SK-N-SH (cell line): ENCODE results near the gene C11orf54. TPM values are rescaled to one million over a fixed set of nuclear protein-coding genes. Genes with fewer than 3 reads are reported as not detected.
A peak's percentile ranks its signal among the peaks of the same experiment; 100 is the strongest.

Experiments
- CTCF ChIA-PET: fragments of 300-600, 350-600 bp; formaldehyde crosslinking; extraction: SDS; loops from one replicate; lab custom pipeline; 2021; lab: Yijun Ruan, JAX
- POLR2A ChIA-PET: fragments of 350-600 bp; sonication (Branson Sonifier 250); formaldehyde crosslinking; extraction: SDS; loops from one replicate; lab custom pipeline; 2020; ENCODE audit warnings: antibody characterized with exemption, inconsistent platforms; lab: Yijun Ruan, JAX
- DNase-seq: peaks from one replicate; pipeline ENCODE4 v3.0.0; 2012
- H2AFZ ChIP-seq: fragments of 200-600 bp; sonication (generic); 2 replicates; pipeline ENCODE4 v1.8.1; 2016; ENCODE audit warnings: antibody characterized with exemption, mild to moderate bottlenecking, low read depth
- H3F3A ChIP-seq: fragments of 200-600 bp; sonication (generic); replicated peaks from 2 replicates; pipeline ENCODE3; 2016; ENCODE audit warnings: antibody characterized with exemption, mild to moderate bottlenecking; ENCODE audit not compliant: insufficient read depth
- H3K27ac ChIP-seq, 2 experiments: fragments of 200-500 bp in 1 of 2; fragments of 200-600 bp in 1 of 2; sonication (Bioruptor generic) in 1 of 2; sonication (generic), shearing (Covaris generic) in 1 of 2; 2 replicates each; pipeline versions ENCODE4 v1.5.1 to v1.6.1; 2014 to 2016; ENCODE audit warnings: low read depth in 2 of 2, inconsistent platforms in 1 of 2, low read length in 1 of 2, mild to moderate bottlenecking in 1 of 2, mixed read lengths in 1 of 2
- H3K27me3 ChIP-seq: fragments of 200-600 bp; sonication (generic), shearing (Covaris generic); 2 replicates; pipeline ENCODE4 v1.6.1; 2016; ENCODE audit warnings: mixed run types; ENCODE audit not compliant: insufficient read depth
- H3K36me3 ChIP-seq, 2 experiments: fragments of 200-500 bp in 1 of 2; fragments of 200-600 bp in 1 of 2; sonication (Bioruptor generic) in 1 of 2; sonication (generic) in 1 of 2; replicated peaks in 1 of 2; 2 replicates each; pipeline versions ENCODE3 to v1.5.1; 2014 to 2016; ENCODE audit warnings: low read length in 1 of 2, mild to moderate bottlenecking in 1 of 2; ENCODE audit not compliant: insufficient read depth in 2 of 2, control insufficient read depth in 1 of 2
- H3K4me1 ChIP-seq, 2 experiments: fragments of 200-500 bp in 1 of 2; fragments of 200-600 bp in 1 of 2; sonication (Bioruptor generic) in 1 of 2; sonication (generic), shearing (Covaris generic) in 1 of 2; 2 replicates each; pipeline versions ENCODE4 v1.5.1 to v1.6.1; 2014 to 2016; ENCODE audit warnings: low read depth in 1 of 2, low read length in 1 of 2, mixed run types in 1 of 2; ENCODE audit not compliant: insufficient read depth in 2 of 2, control insufficient read depth in 1 of 2
- H3K4me2 ChIP-seq: fragments of 200-600 bp; sonication (generic), shearing (Covaris generic); 2 replicates; pipeline ENCODE4 v1.6.1; 2017; ENCODE audit warnings: mixed run types
- H3K4me3 ChIP-seq, 2 experiments: fragments of 200-500 bp in 1 of 2; fragments of 200-600 bp in 1 of 2; sonication (Bioruptor generic) in 1 of 2; sonication (generic), shearing (Covaris generic) in 1 of 2; 2 replicates each; pipeline versions ENCODE4 v1.5.1 to v1.8.1; 2014 to 2016; ENCODE audit warnings: low read depth in 2 of 2, inconsistent platforms in 1 of 2, low read length in 1 of 2, mild to moderate bottlenecking in 1 of 2, mixed read lengths in 1 of 2, moderate library complexity in 1 of 2
- H3K79me2 ChIP-seq: fragments of 200-600 bp; sonication (generic); 2 replicates; pipeline ENCODE4 v1.8.1; 2017; ENCODE audit warnings: mild to moderate bottlenecking; ENCODE audit not compliant: insufficient read depth
- H3K9ac ChIP-seq: fragments of 200-600 bp; sonication (generic); 2 replicates; pipeline ENCODE4 v1.6.1; 2017; ENCODE audit warnings: mixed run types
- H3K9me2 ChIP-seq: fragments of 200-600 bp; sonication (generic); 2 replicates; pipeline ENCODE4 v1.6.1; 2017; ENCODE audit warnings: mixed run types
- H3K9me3 ChIP-seq: fragments of 200-600 bp; sonication (generic); 2 replicates; pipeline ENCODE4 v1.6.1; 2017; ENCODE audit warnings: mixed run types, mild to moderate bottlenecking, moderate library complexity
- H4K20me1 ChIP-seq: fragments of 200-600 bp; sonication (generic); 2 replicates; pipeline ENCODE4 v1.6.1; 2017; ENCODE audit warnings: mild to moderate bottlenecking, mixed run types; ENCODE audit not compliant: insufficient read depth
- CHD2 ChIP-seq: fragments of 150-350 bp; IDR thresholded peaks from 2 replicates; pipeline ENCODE4 v1.6.1; 2018; ENCODE audit warnings: low read length; ENCODE audit not compliant: partially characterized antibody
- ELF1 ChIP-seq: IDR thresholded peaks from 2 replicates; pipeline ENCODE4 v1.4.0; 2012
- FOSL2 ChIP-seq: IDR thresholded peaks from 2 replicates; pipeline ENCODE4 v1.4.0; 2012; ENCODE audit warnings: low read depth, mild to moderate bottlenecking, moderate library complexity, borderline replicate concordance
- GABPA ChIP-seq: IDR thresholded peaks from 2 replicates; pipeline ENCODE4 v1.4.0; 2012; ENCODE audit warnings: low read depth, mild to moderate bottlenecking
- JUND ChIP-seq: IDR thresholded peaks from 2 replicates; pipeline ENCODE4 v1.4.0; 2012
- MAX ChIP-seq: IDR thresholded peaks from 2 replicates; pipeline ENCODE4 v1.4.0; 2012; ENCODE audit warnings: low read depth
- MEF2A ChIP-seq: IDR thresholded peaks from 2 replicates; pipeline ENCODE4 v1.4.0; 2012; ENCODE audit warnings: low read depth, borderline replicate concordance
- MXI1 ChIP-seq: IDR thresholded peaks from 2 replicates; pipeline ENCODE4 v1.6.1; 2012; ENCODE audit warnings: mild to moderate bottlenecking, low read depth, low read length, improper control_type of control experiment
- PBX3 ChIP-seq: IDR thresholded peaks from 2 replicates; pipeline ENCODE4; 2012
- POLR2AphosphoS5 ChIP-seq: IDR thresholded peaks from 2 replicates; pipeline ENCODE4 v1.6.1; 2012; ENCODE audit warnings: low read depth, low read length
- RCOR1 ChIP-seq: fragments of 150-350 bp; IDR thresholded peaks from 2 replicates; pipeline ENCODE4 v1.6.1; 2017; ENCODE audit warnings: antibody characterized with exemption, low read length
- RFX5 ChIP-seq: IDR thresholded peaks from 2 replicates; pipeline ENCODE4 v1.6.1; 2012; ENCODE audit warnings: mild to moderate bottlenecking, improper control_type of control experiment, low read length
- SIN3A ChIP-seq: IDR thresholded peaks from 2 replicates; pipeline ENCODE4 v1.6.1; 2012; ENCODE audit warnings: low read depth, mild to moderate bottlenecking, low read length, moderate library complexity, borderline replicate concordance
- TCF12 ChIP-seq: IDR thresholded peaks from 2 replicates; pipeline ENCODE4 v1.4.0; 2012
- YY1 ChIP-seq: IDR thresholded peaks from 2 replicates; pipeline ENCODE4 v1.4.0; 2012; ENCODE audit warnings: low read depth, mild to moderate bottlenecking
- ZBTB33 ChIP-seq: IDR thresholded peaks from 2 replicates; pipeline ENCODE4 v1.4.0; 2012; ENCODE audit warnings: low read depth, borderline replicate concordance
- WGBS: methylation state at CpG from one replicate; pipeline ENCODE4 v1.1.6; 2017; ENCODE audit warnings: low lambda C conversion rate; 5-methylcytosine and 5-hydroxymethylcytosine counted together
- polyA plus RNA-seq, 3 experiments: library from polyadenylated mRNA; depleted of rRNA; stranded (reverse); fragments of >200 nt; gene quantifications; 2 replicates each; pipeline ENCODE4 v1.2.3, GENCODE V29; 2012
- TF ChIP-seq, protein P1 (sequence below): fragments of 150-350 bp; IDR thresholded peaks from 2 replicates; pipeline ENCODE4 v1.6.1; 2016; ENCODE audit warnings: mild to moderate bottlenecking, low read depth, low read length

The C11orf54 gene
- polyA plus RNA-seq, 1 of the 3 experiments (the other 2 are of a cell fraction) = 7.7 TPM

- DNase-seq = peak; percentile 10
- CTCF ChIA-PET = interaction anchor here (1.1 to 1.4 kb wide), 5 partner anchors 11 to 44 kb away, joined by 4 to 5 read pairs (median 5); partner anchors contain the start of genes C11orf54 and TAF1D
- POLR2A ChIA-PET = interaction anchor here (0.6 to 2.5 kb wide), 13 partner anchors 8 to 345 kb away, joined by 3 to 72 read pairs (median 4); partner anchors contain the start of genes C11orf54, CEP295, PANX1 and TAF1D
- Histone ChIP-seq H3K36me3 (peaks cover 6 to 13% of the 10 kb centered on the region in 2 experiments), H3K79me2 (peaks cover 53% of the 10 kb centered on the region), H3K9me3 (no peaks in the 10 kb centered on the region), H3K4me1 (peaks cover 2 to 18% of the 10 kb centered on the region in 2 experiments; a peak in 3 of 4 replicates), H4K20me1 (peaks cover 41% of the 10 kb centered on the region), H2AFZ (peak overlapping the region; percentile 84), H3K9me2 (no peaks in the 10 kb centered on the region), H3K9ac (peak overlapping the region; percentile 99), H3K27ac (peak overlapping the region; percentile 94 to 96; a peak in 3 of 4 replicates), H3K27me3 (no peaks in the 10 kb centered on the region), H3K4me2 (peak overlapping the region; percentile 91), H3K4me3 (peak overlapping the region; percentile 79 to 89), H3F3A (peaks cover 4% of the 10 kb centered on the region)
- WGBS = under 1% methylated on average over 10 of the region's 10 CpGs
- TF ChIP-seq RFX5 (no peak), MXI1 (peak; percentile 82; the same call in 1 of the 2 replicates)
Observed at GRCh38 chr11:93783765-93784144, 42.3 kb downstream of the C11orf54 start.

- no peaks in the 10 kb centered on the region for H3K9me2 ChIP-seq
- no peaks in the 10 kb centered on the region for H3K27me3 ChIP-seq
- no peaks in the 10 kb centered on the region for H3K9me3 ChIP-seq
- peaks cover 47% of the 10 kb centered on the region for H4K20me1 ChIP-seq
- H3K4me1 ChIP-seq = peaks cover 2 to 18% of the 10 kb centered on the region in 2 experiments; a peak in 3 of 4 replicates
- peaks cover 4% of the 10 kb centered on the region for H3F3A ChIP-seq
- POLR2A ChIA-PET = interaction anchor here (0.6 to 2.5 kb wide), 13 partner anchors 9 to 344 kb away, joined by 3 to 72 read pairs (median 4); partner anchors contain the start of genes C11orf54, CEP295, PANX1 and TAF1D
- H2AFZ ChIP-seq = peak within 1 kb of the TSS; percentile 84
- CTCF ChIA-PET = interaction anchor here (1.1 to 1.4 kb wide), 5 partner anchors 12 to 45 kb away, joined by 4 to 5 read pairs (median 5); partner anchors contain the start of genes C11orf54 and TAF1D
- WGBS = 0% methylated on average over 38 of the region's 72 CpGs
- peak; percentile 95 for DNase-seq
- peak within 1 kb of the TSS; percentile 91 for H3K4me2 ChIP-seq
- peaks cover 59% of the 10 kb centered on the region for H3K79me2 ChIP-seq
- peak within 1 kb of the TSS; percentile 99 for H3K9ac ChIP-seq
- peaks cover 12 to 19% of the 10 kb centered on the region in 2 experiments for H3K36me3 ChIP-seq
- peak within 1 kb of the TSS; percentile 79 to 89 for H3K4me3 ChIP-seq
- H3K27ac ChIP-seq = peak within 1 kb of the TSS; percentile 94 to 96
- TF ChIP-seq MXI1 (no peak; the same call in none of the 2 replicates), CHD2 (peak; percentile 64), RFX5 (no peak), GABPA (peak; percentile 91), YY1 (0 out of 2 replicates have a peak, but pooled peaks have one; percentile 3), PBX3 (0 out of 2 replicates have a peak, but pooled peaks have one; percentile 7), ZBTB33 (no peak), ELF1 (peak; percentile 83), JUND (peak; percentile 70), MEF2A (no peak), RCOR1 (0 out of 2 replicates have a peak, but pooled peaks have one; percentile 42), SIN3A (peak; percentile 75; the same call in 1 of the 2 replicates), POLR2AphosphoS5 (peak; percentile 99), TCF12 (no peak), FOSL2 (peak; percentile 80), MAX (peak; percentile 89)
- TF ChIP-seq, protein P1, sequence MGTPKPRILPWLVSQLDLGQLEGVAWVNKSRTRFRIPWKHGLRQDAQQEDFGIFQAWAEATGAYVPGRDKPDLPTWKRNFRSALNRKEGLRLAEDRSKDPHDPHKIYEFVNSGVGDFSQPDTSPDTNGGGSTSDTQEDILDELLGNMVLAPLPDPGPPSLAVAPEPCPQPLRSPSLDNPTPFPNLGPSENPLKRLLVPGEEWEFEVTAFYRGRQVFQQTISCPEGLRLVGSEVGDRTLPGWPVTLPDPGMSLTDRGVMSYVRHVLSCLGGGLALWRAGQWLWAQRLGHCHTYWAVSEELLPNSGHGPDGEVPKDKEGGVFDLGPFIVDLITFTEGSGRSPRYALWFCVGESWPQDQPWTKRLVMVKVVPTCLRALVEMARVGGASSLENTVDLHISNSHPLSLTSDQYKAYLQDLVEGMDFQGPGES = no peak
Observed at GRCh38 chr11:93784145-93784934, 42.9 kb downstream of the C11orf54 start, which contains the start of gene MED17. MED17 (plus strand) TSS chr11:93784282; CDS start chr11:93784514, 232 bp downstream.
